ENCODE results near the gene NCKAP5.

DNA sequence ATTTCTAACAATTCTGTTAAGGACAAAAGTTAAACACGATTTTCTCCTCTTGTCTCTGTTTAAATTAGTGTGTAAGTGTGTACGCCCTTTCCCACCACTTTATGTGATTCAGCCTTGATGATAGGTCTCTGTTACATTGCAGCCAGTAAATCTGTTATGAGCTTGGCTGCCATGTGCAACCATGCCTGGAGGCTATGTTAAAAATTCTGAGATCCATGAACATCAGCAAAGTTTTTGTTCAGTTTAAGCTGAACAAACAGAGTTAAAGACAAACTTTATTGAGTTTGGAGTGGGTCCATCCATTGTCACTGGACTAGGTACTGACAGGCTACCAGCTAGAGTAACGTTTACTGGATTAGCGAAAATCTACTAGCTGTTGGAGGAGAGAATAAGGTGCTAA lies 110.4 kb downstream of the NCKAP5 start:
- no peak for TF ChIP-seq GABPA (IDR thresholded peaks at IDR 0.05 in 1 of 2, conservative IDR thresholded peaks at IDR 0.05 in 1 of 2)
- TF ChIP-seq TAF1 (conservative IDR thresholded peaks at IDR 0.05): no peak
- no peak for TF ChIP-seq EGR1 (IDR thresholded peaks at IDR 0.05; ENCODE audit: low read depth in 2 of 2)
- TF ChIP-seq CTCF (IDR thresholded peaks at IDR 0.05; ENCODE audit: low read depth, low read length, missing input control): no peak
- no peak for TF ChIP-seq SP1 (IDR thresholded peaks at IDR 0.05)
- TF ChIP-seq, protein P1, sequence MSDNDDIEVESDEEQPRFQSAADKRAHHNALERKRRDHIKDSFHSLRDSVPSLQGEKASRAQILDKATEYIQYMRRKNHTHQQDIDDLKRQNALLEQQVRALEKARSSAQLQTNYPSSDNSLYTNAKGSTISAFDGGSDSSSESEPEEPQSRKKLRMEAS (IDR thresholded peaks at IDR 0.05): no peak
- no peak for TF ChIP-seq REST (IDR thresholded peaks at IDR 0.05)
- TF ChIP-seq ZBTB33 (IDR thresholded peaks at IDR 0.05): no peak
- no peak for TF ChIP-seq JUND (IDR thresholded peaks at IDR 0.05)
- TF ChIP-seq FOXA2 (IDR thresholded peaks at IDR 0.05): no peak
- TF ChIP-seq, protein P2, sequence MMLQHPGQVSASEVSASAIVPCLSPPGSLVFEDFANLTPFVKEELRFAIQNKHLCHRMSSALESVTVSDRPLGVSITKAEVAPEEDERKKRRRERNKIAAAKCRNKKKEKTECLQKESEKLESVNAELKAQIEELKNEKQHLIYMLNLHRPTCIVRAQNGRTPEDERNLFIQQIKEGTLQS (IDR thresholded peaks at IDR 0.05): no peak
- no peak for TF ChIP-seq YY1 (IDR thresholded peaks at IDR 0.05)
